HFFc6 (cell line): Measurements from ENCODE around the gene FCHSD2. TPM values are rescaled to one million over a fixed set of nuclear protein-coding genes. Genes with fewer than 3 reads are reported as not detected.

Source experiments
- DNase-seq: peaks from one replicate; pipeline ENCODE4 v3.0.0-alpha.2; 2018
- H3K27ac Mint-ChIP-seq: 2 replicates; pipeline ENCODE4 v1.8.0; 2020; ENCODE audit warnings: mild to moderate bottlenecking, mixed read lengths
- H3K27me3 Mint-ChIP-seq: 2 replicates; pipeline ENCODE4 v1.8.0; 2021; ENCODE audit warnings: mild to moderate bottlenecking, moderate library complexity, mixed read lengths; ENCODE audit not compliant: insufficient read depth
- H3K36me3 Mint-ChIP-seq: 2 replicates; pipeline ENCODE4 v1.8.0; 2021; ENCODE audit warnings: low read depth, mixed read lengths
- H3K4me1 Mint-ChIP-seq: 2 replicates; pipeline ENCODE4 v1.8.0; 2020; ENCODE audit warnings: low read depth, mixed read lengths
- H3K4me3 Mint-ChIP-seq: 2 replicates; pipeline ENCODE4 v1.8.0; 2020; ENCODE audit warnings: mild to moderate bottlenecking, moderate library complexity, mixed read lengths
- H3K9me3 Mint-ChIP-seq: 2 replicates; pipeline ENCODE4 v1.8.0; 2020; ENCODE audit warnings: mild to moderate bottlenecking, mixed read lengths
- CTCF ChIP-seq: fragments of 200-600 bp; sonication (generic); IDR thresholded peaks from 2 replicates; pipeline ENCODE4 v1.5.0; 2021; ENCODE audit warnings: antibody characterized with exemption, mild to moderate bottlenecking
- total RNA-seq, 6 experiments: library from RNA; stranded (reverse); fragmentation: NEBNext Ultra II Directional; extraction: Animal tissue kit (Norgen Biotek cat#: 25700); gene quantifications; 2 replicates in 1 of 6; 3 replicates in 5 of 6; pipeline ENCODE4 v1.2.3, GENCODE V29; 2021

FCHSD2 gene
- total RNA-seq, 6 experiments from 2014 or later = 58.9 to 68.2 (median 65.0) TPM

GRCh38 chr11:73001615-73002014 is 140.5 kb downstream of the FCHSD2 start:
- H3K4me3 Mint-ChIP-seq = no peak overlapping the region
- TF ChIP-seq CTCF = no peak
- no peak overlapping the region for H3K27ac Mint-ChIP-seq
- H3K9me3 Mint-ChIP-seq = no peaks in the 10 kb centered on the region
- H3K36me3 Mint-ChIP-seq = peaks cover 24% of the 10 kb centered on the region
- H3K4me1 Mint-ChIP-seq = peaks cover 28% of the 10 kb centered on the region
- DNase-seq = no peak
- H3K27me3 Mint-ChIP-seq = peaks cover 3% of the 10 kb centered on the region

- Mint-ChIP-seq H3K4me1 (peaks cover 25% of the 10 kb centered on the region), H3K27ac (no peak overlapping the region), H3K4me3 (no peak overlapping the region), H3K9me3 (no peaks in the 10 kb centered on the region), H3K27me3 (peaks cover 2% of the 10 kb centered on the region), H3K36me3 (peaks cover 9% of the 10 kb centered on the region)
- TF ChIP-seq CTCF = no peak
- no peak for DNase-seq
Measured at GRCh38 chr11:72998676-72999075, 143.4 kb downstream of the FCHSD2 start.

- Mint-ChIP-seq H3K27me3 (peaks cover 2% of the 10 kb centered on the region), H3K9me3 (no peaks in the 10 kb centered on the region)
Measured at GRCh38 chr11:72996959-72997358, 145.2 kb downstream of the FCHSD2 start.

GRCh38 chr11:72989727-72990126 is 152.4 kb downstream of the FCHSD2 start:
- H3K4me3 Mint-ChIP-seq = no peak overlapping the region
- no peaks in the 10 kb centered on the region for H3K27me3 Mint-ChIP-seq
- H3K36me3 Mint-ChIP-seq = peaks cover 28% of the 10 kb centered on the region
- DNase-seq = peak; percentile 2
- TF ChIP-seq CTCF = no peak
- peaks cover 15% of the 10 kb centered on the region for H3K4me1 Mint-ChIP-seq
- H3K9me3 Mint-ChIP-seq = no peaks in the 10 kb centered on the region
- H3K27ac Mint-ChIP-seq = no peak overlapping the region

More at GRCh38 chr11:72996959-72997358, 145.2 kb downstream of the FCHSD2 start:
- no peak overlapping the region for H3K27ac Mint-ChIP-seq
- H3K4me1 Mint-ChIP-seq = peaks cover 21% of the 10 kb centered on the region
- no peak for DNase-seq
- peaks cover 4% of the 10 kb centered on the region for H3K36me3 Mint-ChIP-seq
- no peak for TF ChIP-seq CTCF
- no peak overlapping the region for H3K4me3 Mint-ChIP-seq

- TF ChIP-seq CTCF = no peak
- Mint-ChIP-seq H3K27me3 (no peaks in the 10 kb centered on the region), H3K27ac (no peak overlapping the region), H3K4me1 (peaks cover 15% of the 10 kb centered on the region), H3K36me3 (peaks cover 24% of the 10 kb centered on the region), H3K9me3 (no peaks in the 10 kb centered on the region), H3K4me3 (no peak overlapping the region)
- DNase-seq = no peak
Measured at GRCh38 chr11:72988821-72989220, 153.3 kb downstream of the FCHSD2 start.

- H3K27me3 Mint-ChIP-seq = no peaks in the 10 kb centered on the region
- H3K36me3 Mint-ChIP-seq = peaks cover 21% of the 10 kb centered on the region
- TF ChIP-seq CTCF = no peak
- H3K27ac Mint-ChIP-seq = no peak overlapping the region; the same call in 1 of the 2 replicates
- no peaks in the 10 kb centered on the region for H3K9me3 Mint-ChIP-seq
- peaks cover 13% of the 10 kb centered on the region for H3K4me1 Mint-ChIP-seq
- no peak overlapping the region for H3K4me3 Mint-ChIP-seq
- DNase-seq = no peak
Measured at GRCh38 chr11:72985645-72986044, 156.5 kb downstream of the FCHSD2 start.
